ENCODE results near the gene MEGF6. TPM values are rescaled to one million over a fixed set of nuclear protein-coding genes. Genes with fewer than 3 reads are reported as not detected.

The MEGF6 gene
- total and polyA plus RNA-seq, 2 donors (not counting 3 experiments of a cell fraction or from before 2014, with no cell fraction given) = 22.5 to 63.7 TPM

DNA sequence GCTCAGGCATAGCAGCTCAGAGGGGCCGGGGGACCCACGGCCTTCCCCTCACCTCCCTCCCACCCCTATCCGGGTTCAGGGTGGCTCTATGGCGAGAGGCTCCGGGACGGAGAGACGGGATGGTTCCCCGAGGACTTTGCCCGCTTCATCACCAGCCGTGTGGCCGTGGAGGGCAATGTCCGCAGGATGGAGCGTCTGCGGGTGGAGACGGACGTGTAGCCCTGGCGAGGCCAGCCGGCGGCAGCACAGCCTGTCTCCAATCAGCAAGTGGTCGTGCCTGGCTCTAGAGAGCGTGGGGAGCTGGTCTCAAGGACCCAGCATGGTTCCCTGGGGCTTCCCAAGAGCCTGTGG lies 131.0 kb downstream of the MEGF6 start:
- ChIA-PET CTCF (interaction anchor here (3.9 kb wide), 1 partner anchor 27 kb away, joined by 75 read pairs; no protein-coding TSS in a partner anchor), POLR2A (no interaction called here)
- no peaks in the 10 kb centered on the region for H3K27me3 ChIP-seq (ENCODE audit: control insufficient read depth in 2 of 2, insufficient read depth in 2 of 2, low read length in 2 of 2)
- TF ChIP-seq EZH2 (IDR thresholded peaks at IDR 0.05; ENCODE audit: borderline replicate concordance, low read depth, low read length, severe bottlenecking) = no peak
- TF ChIP-seq, protein P1, sequence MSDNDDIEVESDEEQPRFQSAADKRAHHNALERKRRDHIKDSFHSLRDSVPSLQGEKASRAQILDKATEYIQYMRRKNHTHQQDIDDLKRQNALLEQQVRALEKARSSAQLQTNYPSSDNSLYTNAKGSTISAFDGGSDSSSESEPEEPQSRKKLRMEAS (IDR thresholded peaks at IDR 0.05; ENCODE audit: insufficient read depth, insufficient read length) = no peak
- TF ChIP-seq FOS (IDR thresholded peaks at IDR 0.05; ENCODE audit: borderline replicate concordance, insufficient read depth, low read length) = no peak
- no peak for TF ChIP-seq POLR2A (IDR thresholded peaks at IDR 0.05; ENCODE audit: low read depth, low read length)
- TF ChIP-seq MYC (IDR thresholded peaks at IDR 0.05; ENCODE audit: low read depth, low read length) = no peak
- no peak for TF ChIP-seq JUN (IDR thresholded peaks at IDR 0.05; ENCODE audit: borderline replicate concordance, insufficient read depth, insufficient read length, low read depth)
- TF ChIP-seq GATA2 (IDR thresholded peaks at IDR 0.05; ENCODE audit: insufficient read depth, insufficient read length, low read depth, low read length) = no peak
- TF ChIP-seq CTCF (IDR thresholded peaks at IDR 0.05; ENCODE audit: extremely low read depth in 1 of 2, insufficient read depth in 1 of 2, low read depth in 1 of 2, low read length in 2 of 2) = no peak
- no peaks in the 10 kb centered on the region for H3K36me3 ChIP-seq (ENCODE audit: control insufficient read depth in 2 of 2, extremely low read depth in 1 of 2, insufficient read depth in 2 of 2, low read length in 2 of 2)
- H3K27ac ChIP-seq (ENCODE audit: insufficient read depth, low read depth, low read length) = no peak overlapping the region
- no peak overlapping the region for H3K4me2 ChIP-seq (ENCODE audit: insufficient read depth, low read length)
- no peaks in the 10 kb centered on the region for H3K4me1 ChIP-seq (ENCODE audit: control insufficient read depth, extremely low read depth, insufficient read depth, low read length)
- H3K9me3 ChIP-seq (replicated peaks; ENCODE audit: control insufficient read depth, insufficient read depth, low read length) = no peaks in the 10 kb centered on the region
- H2AFZ ChIP-seq (ENCODE audit: low read depth, low read length) = no peak overlapping the region
- H4K20me1 ChIP-seq (replicated peaks; ENCODE audit: control insufficient read depth, extremely low read depth, insufficient read depth, low read length) = no peaks in the 10 kb centered on the region
- BruUV-seq (replicated peaks) = no TSS peak
- dilution Hi-C loops (cut with MboI; ENCODE audit: extremely low pct_ligation_motif_present, low sequenced_read_pairs) (no loop called here), intact Hi-C loops (cut with micrococcal nuclease) (no loop called here)
- DNase-seq (ENCODE audit: low read depth, low spot score) (no peak), FAIRE-seq (no peak)
- H3K79me2 ChIP-seq (ENCODE audit: control insufficient read depth, insufficient read depth, low read length) = no peaks in the 10 kb centered on the region
- no peaks in the 10 kb centered on the region for H3K9me1 ChIP-seq (replicated peaks; ENCODE audit: control insufficient read depth, extremely low read depth, insufficient read depth, low read length)
- no peak overlapping the region for H3K9ac ChIP-seq (replicated peaks; ENCODE audit: extremely low read depth, insufficient read depth, low read length)
- H3K4me3 ChIP-seq (replicated peaks in 1 of 3; ENCODE audit: insufficient read depth in 1 of 3, low read depth in 1 of 3, low read length in 3 of 3) = no peak overlapping the region

Measured in endothelial cell of umbilical vein (primary cell).